Neural progenitor cell (in vitro differentiated cells): ENCODE measurements around the gene GRID1. TPM values are rescaled to one million over a fixed set of nuclear protein-coding genes. Genes with fewer than 3 reads are reported as not detected.

ENCODE experiments used
- DNase-seq: peaks from one replicate; pipeline ENCODE4 v3.0.0-alpha.2; 2016; ENCODE audit warnings: low spot score
- H2AFZ ChIP-seq: fragments of 200-600 bp; sonication (generic); replicated peaks from 2 replicates; pipeline ENCODE4 v1.6.1; 2016; ENCODE audit warnings: antibody characterized with exemption
- H3F3A ChIP-seq: fragments of 200-600 bp; sonication (generic); 2 replicates; pipeline ENCODE4 v1.6.1; 2016; ENCODE audit warnings: antibody characterized with exemption, low read depth
- H3K27ac ChIP-seq: fragments of 200-600 bp; sonication (generic); 2 replicates; pipeline ENCODE4 v1.5.1; 2016; ENCODE audit warnings: mild to moderate bottlenecking
- H3K27me3 ChIP-seq: fragments of 200-600 bp; sonication (generic); 2 replicates; pipeline ENCODE4 v1.6.1; 2016; ENCODE audit warnings: mild to moderate bottlenecking, moderate library complexity
- H3K36me3 ChIP-seq: fragments of 200-600 bp; sonication (generic); 2 replicates; pipeline ENCODE4 v1.5.1; 2016
- H3K4me1 ChIP-seq: fragments of 200-600 bp; sonication (generic); 2 replicates; pipeline ENCODE4 v1.6.1; 2016; ENCODE audit warnings: mixed run types
- H3K4me2 ChIP-seq: fragments of 200-600 bp; sonication (generic); 2 replicates; pipeline ENCODE4 v1.6.1; 2016
- H3K4me3 ChIP-seq: fragments of 200-600 bp; sonication (generic); 2 replicates; pipeline ENCODE4 v1.5.1; 2016
- H3K79me2 ChIP-seq: fragments of 200-600 bp; sonication (generic); 2 replicates; pipeline ENCODE4 v1.6.1; 2016; ENCODE audit warnings: low read depth
- H3K9ac ChIP-seq: fragments of 200-600 bp; sonication (generic); 2 replicates; pipeline ENCODE4 v1.6.1; 2016
- H3K9me3 ChIP-seq: fragments of 200-600 bp; sonication (generic); 2 replicates; pipeline ENCODE4 v1.5.1; 2016; ENCODE audit warnings: low read depth
- H4K20me1 ChIP-seq: fragments of 200-600 bp; sonication (generic); 2 replicates; pipeline ENCODE4 v1.6.1; 2016; ENCODE audit warnings: low read depth
- H3K27ac Mint-ChIP-seq: 3 replicates; pipeline ENCODE4 v1.8.0; 2021; ENCODE audit warnings: mixed read lengths
- H3K27me3 Mint-ChIP-seq: 2 replicates; pipeline ENCODE4 v1.8.0; 2022; ENCODE audit warnings: low read depth, mild to moderate bottlenecking, inconsistent platforms, moderate library complexity, mixed read lengths; ENCODE audit not compliant: insufficient read depth
- H3K36me3 Mint-ChIP-seq: 3 replicates; pipeline ENCODE4 v1.8.0; 2021; ENCODE audit warnings: mixed read lengths
- H3K4me1 Mint-ChIP-seq: 3 replicates; pipeline ENCODE4 v1.8.0; 2021; ENCODE audit warnings: mixed read lengths
- H3K4me3 Mint-ChIP-seq: 3 replicates; pipeline ENCODE4 v1.8.0; 2021; ENCODE audit warnings: mild to moderate bottlenecking, moderate library complexity, mixed read lengths
- H3K9me3 Mint-ChIP-seq: 3 replicates; pipeline ENCODE4 v1.8.0; 2020; ENCODE audit warnings: mixed read lengths
- CTCF ChIP-seq: fragments of 200-600 bp; sonication (generic); IDR thresholded peaks from 2 replicates; pipeline ENCODE4 v1.5.1; 2017; ENCODE audit warnings: antibody characterized with exemption, mild to moderate bottlenecking
- EZH2 ChIP-seq: fragments of 200-600 bp; sonication (generic); IDR thresholded peaks from 2 replicates; pipeline ENCODE4 v1.6.1; 2017; ENCODE audit warnings: antibody characterized with exemption, mild to moderate bottlenecking, moderate library complexity
- EZH2phosphoT487 ChIP-seq: fragments of 200-600 bp; sonication (generic); IDR thresholded peaks from 2 replicates; pipeline ENCODE4 v1.6.1; 2017; ENCODE audit warnings: antibody characterized with exemption
- total RNA-seq: library from RNA; depleted of rRNA; stranded (reverse); fragments of >200 nt; gene quantifications from 2 replicates; pipeline ENCODE4 v1.2.3, GENCODE V29; 2015; ENCODE audit warnings: low replicate concordance

Gene GRID1
- total RNA-seq, 1 donor from 2014 or later: not detected

- Histone ChIP-seq H3F3A (no peaks in the 10 kb centered on the region), H3K4me2 (no peak overlapping the region), H4K20me1 (no peaks in the 10 kb centered on the region), H3K27ac (no peak overlapping the region), H3K4me1 (peaks cover 4% of the 10 kb centered on the region), H3K4me3 (no peak overlapping the region), H3K79me2 (no peaks in the 10 kb centered on the region), H3K36me3 (no peaks in the 10 kb centered on the region), H3K9me3 (no peaks in the 10 kb centered on the region), H3K9ac (no peak overlapping the region), H3K27me3 (peaks cover 15% of the 10 kb centered on the region), H2AFZ (no peak overlapping the region)
- no peak overlapping the region for H3K27ac Mint-ChIP-seq
- TF ChIP-seq CTCF: no peak
- TF ChIP-seq EZH2: no peak
- TF ChIP-seq EZH2phosphoT487: no peak
- no peak overlapping the region for H3K4me3 Mint-ChIP-seq
- peaks cover 4% of the 10 kb centered on the region for H3K27me3 Mint-ChIP-seq
- H3K36me3 Mint-ChIP-seq: no peaks in the 10 kb centered on the region
- H3K4me1 Mint-ChIP-seq: peaks cover 9% of the 10 kb centered on the region
- H3K9me3 Mint-ChIP-seq: no peaks in the 10 kb centered on the region
- DNase-seq: no peak
Observed at GRCh38 chr10:86355571-86356038, 11.0 kb downstream of the GRID1 start.

GRCh38 chr10:86354761-86355540, 11.6 kb downstream of the GRID1 start:
- Histone ChIP-seq H3K4me3 (no peak overlapping the region), H3K9ac (no peak overlapping the region), H3K4me1 (peaks cover 4% of the 10 kb centered on the region), H3K36me3 (no peaks in the 10 kb centered on the region), H3K79me2 (no peaks in the 10 kb centered on the region), H3K9me3 (no peaks in the 10 kb centered on the region), H4K20me1 (no peaks in the 10 kb centered on the region), H3K27me3 (peaks cover 9% of the 10 kb centered on the region), H2AFZ (no peak overlapping the region), H3K4me2 (no peak overlapping the region), H3K27ac (no peak overlapping the region), H3F3A (no peaks in the 10 kb centered on the region)
- Mint-ChIP-seq H3K4me1 (peaks cover 9% of the 10 kb centered on the region), H3K27me3 (peaks cover 4% of the 10 kb centered on the region), H3K36me3 (no peaks in the 10 kb centered on the region), H3K4me3 (no peak overlapping the region), H3K9me3 (no peaks in the 10 kb centered on the region), H3K27ac (no peak overlapping the region)
- TF ChIP-seq CTCF (no peak), EZH2phosphoT487 (no peak), EZH2 (no peak)
- DNase-seq: no peak

GRCh38 chr10:86353506-86354485, 12.8 kb downstream of the GRID1 start:
- Histone ChIP-seq H3K27ac (no peak overlapping the region), H3K9me3 (no peaks in the 10 kb centered on the region), H3K36me3 (no peaks in the 10 kb centered on the region), H2AFZ (no peak overlapping the region), H3K9ac (no peak overlapping the region), H3K4me3 (no peak overlapping the region), H3K4me2 (no peak overlapping the region), H3F3A (no peaks in the 10 kb centered on the region), H3K4me1 (peaks cover 4% of the 10 kb centered on the region), H3K27me3 (no peaks in the 10 kb centered on the region), H4K20me1 (no peaks in the 10 kb centered on the region), H3K79me2 (no peaks in the 10 kb centered on the region)
- no peak for DNase-seq
- H3K36me3 Mint-ChIP-seq: no peaks in the 10 kb centered on the region
- H3K4me1 Mint-ChIP-seq: peaks cover 9% of the 10 kb centered on the region
- TF ChIP-seq EZH2 (no peak), CTCF (no peak), EZH2phosphoT487 (no peak)
- peaks cover 4% of the 10 kb centered on the region for H3K27me3 Mint-ChIP-seq
- H3K9me3 Mint-ChIP-seq: no peaks in the 10 kb centered on the region
- no peak overlapping the region for H3K4me3 Mint-ChIP-seq
- no peak overlapping the region for H3K27ac Mint-ChIP-seq
